ENCODE data around the gene EFCAB6.

The EFCAB6 gene

DNA sequence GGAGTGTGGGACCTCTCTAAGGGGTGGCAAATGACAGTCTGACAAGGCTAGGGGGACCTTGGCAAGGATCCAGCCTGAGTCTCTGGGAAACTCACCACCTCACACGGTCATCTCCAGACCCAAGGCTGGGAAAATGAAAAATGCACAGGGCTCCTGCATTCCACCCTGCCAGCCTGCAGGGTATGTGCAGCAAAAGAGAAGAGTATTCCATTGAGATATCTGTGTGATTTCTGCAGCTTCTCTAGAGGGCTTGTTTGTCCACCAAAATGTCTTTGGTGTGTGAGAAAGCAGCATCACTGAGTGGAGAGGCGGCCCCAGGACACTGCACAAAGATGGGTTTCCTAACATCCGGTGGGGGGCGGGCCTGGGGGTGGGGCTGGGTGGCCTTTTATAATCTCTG is 177.8 kb downstream of the EFCAB6 start:
- Mint-ChIP-seq H3K9me3 (peaks cover 17% of the 10 kb centered on the region), H3K36me3 (ENCODE audit: low read depth) (peaks cover 2% of the 10 kb centered on the region), H3K4me1 (peaks cover 4% of the 10 kb centered on the region), H3K4me3 (no peak overlapping the region), H3K27me3 (ENCODE audit: low read depth, poor library complexity) (no peaks in the 10 kb centered on the region), H3K27ac (no peak overlapping the region)
- TF ChIP-seq, protein P1, sequence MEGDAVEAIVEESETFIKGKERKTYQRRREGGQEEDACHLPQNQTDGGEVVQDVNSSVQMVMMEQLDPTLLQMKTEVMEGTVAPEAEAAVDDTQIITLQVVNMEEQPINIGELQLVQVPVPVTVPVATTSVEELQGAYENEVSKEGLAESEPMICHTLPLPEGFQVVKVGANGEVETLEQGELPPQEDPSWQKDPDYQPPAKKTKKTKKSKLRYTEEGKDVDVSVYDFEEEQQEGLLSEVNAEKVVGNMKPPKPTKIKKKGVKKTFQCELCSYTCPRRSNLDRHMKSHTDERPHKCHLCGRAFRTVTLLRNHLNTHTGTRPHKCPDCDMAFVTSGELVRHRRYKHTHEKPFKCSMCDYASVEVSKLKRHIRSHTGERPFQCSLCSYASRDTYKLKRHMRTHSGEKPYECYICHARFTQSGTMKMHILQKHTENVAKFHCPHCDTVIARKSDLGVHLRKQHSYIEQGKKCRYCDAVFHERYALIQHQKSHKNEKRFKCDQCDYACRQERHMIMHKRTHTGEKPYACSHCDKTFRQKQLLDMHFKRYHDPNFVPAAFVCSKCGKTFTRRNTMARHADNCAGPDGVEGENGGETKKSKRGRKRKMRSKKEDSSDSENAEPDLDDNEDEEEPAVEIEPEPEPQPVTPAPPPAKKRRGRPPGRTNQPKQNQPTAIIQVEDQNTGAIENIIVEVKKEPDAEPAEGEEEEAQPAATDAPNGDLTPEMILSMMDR (IDR thresholded peaks at IDR 0.05), result no peak
- DNase-seq, result no peak

DNA sequence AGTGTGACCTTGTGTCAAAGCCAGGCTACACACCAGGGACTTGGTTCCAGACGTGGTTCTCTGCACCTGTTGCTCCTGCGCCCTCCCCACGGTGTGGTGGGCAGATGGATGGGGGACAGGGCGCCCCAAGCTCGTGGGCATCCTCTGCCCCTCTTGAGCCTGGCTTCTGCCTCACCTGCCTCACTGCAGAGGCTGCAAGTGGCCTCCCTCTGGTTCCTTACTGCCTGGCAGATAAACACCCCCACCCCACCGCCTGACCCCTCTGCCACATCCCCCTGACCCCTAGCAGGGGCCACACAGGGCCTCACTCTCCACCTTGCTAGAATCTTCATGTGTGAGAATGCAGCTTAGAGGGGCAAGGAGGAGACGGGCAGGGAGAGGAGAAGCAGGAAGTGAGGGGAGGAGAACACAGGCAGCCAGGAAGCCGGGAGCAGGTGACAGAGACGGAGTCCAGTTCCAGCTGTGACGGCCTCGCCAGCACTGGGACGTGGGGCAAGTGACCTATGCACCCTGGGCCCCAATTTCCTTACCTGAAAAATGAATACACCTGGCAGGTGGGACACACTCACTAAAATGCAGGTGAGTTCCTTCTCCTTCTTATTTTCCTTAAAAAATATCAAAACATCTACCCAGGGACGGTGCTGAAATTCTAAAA is 178.3 kb downstream of the EFCAB6 start:
- TF ChIP-seq, protein P1 (IDR thresholded peaks at IDR 0.05), result no peak

DNA sequence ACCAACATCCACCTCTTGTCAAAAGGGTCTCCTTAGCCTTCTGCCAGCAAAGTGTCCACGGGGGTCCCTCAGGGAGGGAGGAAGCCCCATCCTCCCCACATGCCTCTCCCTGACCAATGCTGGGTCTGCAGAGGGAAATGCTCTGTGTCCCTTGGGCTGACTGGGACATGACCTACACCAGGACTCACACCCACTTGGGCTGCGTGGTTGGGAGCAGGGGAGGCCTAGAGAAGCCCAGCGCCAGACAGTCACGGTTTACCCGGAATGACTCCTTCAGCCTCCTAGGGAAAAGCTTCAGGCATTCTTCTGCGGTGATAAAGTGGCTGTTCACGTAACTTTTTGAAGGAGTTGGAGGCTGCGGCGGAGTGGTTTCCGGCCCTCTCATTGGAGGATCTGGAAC is 180.3 kb downstream of the EFCAB6 start:
- H3K27ac Mint-ChIP-seq, result no peak overlapping the region
- no peaks in the 10 kb centered on the region for H3K36me3 Mint-ChIP-seq (ENCODE audit: low read depth)
- no peak overlapping the region for H3K4me3 Mint-ChIP-seq
- no peaks in the 10 kb centered on the region for H3K9me3 Mint-ChIP-seq
- H3K4me1 Mint-ChIP-seq, result peaks cover 15% of the 10 kb centered on the region
- DNase-seq, result no peak
- TF ChIP-seq, protein P1 (IDR thresholded peaks at IDR 0.05), result no peak
- H3K27me3 Mint-ChIP-seq (ENCODE audit: low read depth, poor library complexity), result peaks cover 3% of the 10 kb centered on the region

More for the DNA sequence above, 178.3 kb downstream of the EFCAB6 start:
- Mint-ChIP-seq H3K27me3 (ENCODE audit: low read depth, poor library complexity) (no peaks in the 10 kb centered on the region), H3K36me3 (ENCODE audit: low read depth) (no peaks in the 10 kb centered on the region), H3K4me1 (peaks cover 5% of the 10 kb centered on the region), H3K4me3 (no peak overlapping the region), H3K9me3 (peaks cover 12% of the 10 kb centered on the region), H3K27ac (no peak overlapping the region)
- DNase-seq, result no peak

DNA sequence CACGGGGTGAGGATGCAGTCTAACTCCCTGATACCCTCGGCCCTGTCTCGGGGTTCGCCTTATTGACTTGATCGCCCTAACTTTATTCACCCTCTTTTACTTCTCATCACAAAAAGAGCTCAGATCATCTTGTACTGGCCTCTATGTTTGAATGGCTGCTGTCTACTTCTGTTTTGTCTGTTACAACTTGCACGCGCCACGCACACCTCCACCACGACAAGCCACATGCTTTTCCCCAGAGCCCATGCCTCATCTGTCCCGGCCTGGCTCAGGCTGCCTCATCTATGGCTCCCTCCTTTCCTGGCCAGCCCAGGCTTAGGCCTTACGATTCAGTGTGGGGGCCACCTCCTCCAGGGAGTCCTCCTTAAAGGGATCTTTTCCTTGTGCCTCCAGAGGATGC is 180.9 kb downstream of the EFCAB6 start:
- Mint-ChIP-seq H3K4me1 (peaks cover 15% of the 10 kb centered on the region), H3K4me3 (no peak overlapping the region), H3K27ac (peak overlapping the region; percentile 14), H3K27me3 (ENCODE audit: low read depth, poor library complexity) (peaks cover 3% of the 10 kb centered on the region), H3K36me3 (ENCODE audit: low read depth) (no peaks in the 10 kb centered on the region), H3K9me3 (no peaks in the 10 kb centered on the region)
- TF ChIP-seq, protein P1 (IDR thresholded peaks at IDR 0.05), result no peak
- no peak for DNase-seq

DNA sequence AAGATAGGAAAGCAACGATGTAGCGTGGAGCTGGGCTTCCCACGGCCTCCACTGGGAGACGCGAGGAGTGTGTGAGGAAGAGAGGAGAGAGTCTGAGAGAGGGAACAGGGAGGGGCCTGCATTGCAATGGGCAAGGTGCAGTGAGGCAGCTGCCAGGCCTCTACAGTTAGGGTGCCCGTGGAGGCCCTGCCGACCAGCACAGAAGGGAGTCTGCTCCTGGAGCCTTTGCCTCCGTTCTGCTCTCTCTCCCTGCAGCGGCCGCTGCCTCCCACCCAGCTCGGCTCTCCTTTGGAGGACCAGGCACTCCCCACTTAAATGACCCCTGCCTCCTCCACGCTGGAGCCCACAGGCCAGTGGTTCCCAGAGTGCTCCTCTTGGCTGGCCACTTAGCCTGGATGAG is 181.7 kb downstream of the EFCAB6 start:
- no peak for DNase-seq
- H3K9me3 Mint-ChIP-seq, result no peaks in the 10 kb centered on the region
- TF ChIP-seq, protein P1 (IDR thresholded peaks at IDR 0.05), result no peak
- no peak overlapping the region for H3K4me3 Mint-ChIP-seq
- H3K36me3 Mint-ChIP-seq (ENCODE audit: low read depth), result no peaks in the 10 kb centered on the region
- H3K27ac Mint-ChIP-seq, result peak overlapping the region; percentile 36
- peaks cover 3% of the 10 kb centered on the region for H3K27me3 Mint-ChIP-seq (ENCODE audit: low read depth, poor library complexity)
- peaks cover 15% of the 10 kb centered on the region for H3K4me1 Mint-ChIP-seq

DNA sequence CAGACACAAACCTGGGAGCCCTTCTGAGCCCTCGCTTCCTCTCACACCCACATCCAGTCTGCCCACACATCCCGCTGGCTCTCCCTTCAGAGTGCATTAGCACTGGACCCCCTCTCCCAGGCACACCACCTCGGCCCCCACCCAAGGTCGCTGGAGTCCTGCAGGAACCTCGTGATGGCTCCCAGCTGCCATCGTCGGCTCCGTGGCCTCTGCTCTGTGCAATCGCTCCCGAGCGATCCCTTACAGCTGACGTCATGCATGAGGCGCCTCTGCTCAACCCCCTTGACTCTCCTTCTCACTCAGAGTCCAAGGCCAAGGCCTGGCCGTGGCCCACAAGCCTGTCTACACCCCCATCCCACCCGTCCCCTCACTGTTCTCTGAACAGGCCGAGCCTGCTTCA is 183.9 kb downstream of the EFCAB6 start:
- H3K36me3 Mint-ChIP-seq (ENCODE audit: low read depth), result no peaks in the 10 kb centered on the region
- H3K27me3 Mint-ChIP-seq (ENCODE audit: low read depth, poor library complexity), result peaks cover 3% of the 10 kb centered on the region
- H3K27ac Mint-ChIP-seq, result no peak overlapping the region
- no peak for DNase-seq
- no peak overlapping the region for H3K4me3 Mint-ChIP-seq
- no peaks in the 10 kb centered on the region for H3K9me3 Mint-ChIP-seq
- H3K4me1 Mint-ChIP-seq, result peaks cover 10% of the 10 kb centered on the region
- TF ChIP-seq, protein P1 (IDR thresholded peaks at IDR 0.05), result no peak

Measured in nephron progenitor cell (in vitro differentiated cells).